ENCODE data around the gene PCNX2. TPM values are rescaled to one million over a fixed set of nuclear protein-coding genes. Genes with fewer than 3 reads are reported as not detected.

PCNX2 gene
- total and polyA plus RNA-seq, 2 experiments from 2014 or later = 42.9 to 88.3 TPM

DNA sequence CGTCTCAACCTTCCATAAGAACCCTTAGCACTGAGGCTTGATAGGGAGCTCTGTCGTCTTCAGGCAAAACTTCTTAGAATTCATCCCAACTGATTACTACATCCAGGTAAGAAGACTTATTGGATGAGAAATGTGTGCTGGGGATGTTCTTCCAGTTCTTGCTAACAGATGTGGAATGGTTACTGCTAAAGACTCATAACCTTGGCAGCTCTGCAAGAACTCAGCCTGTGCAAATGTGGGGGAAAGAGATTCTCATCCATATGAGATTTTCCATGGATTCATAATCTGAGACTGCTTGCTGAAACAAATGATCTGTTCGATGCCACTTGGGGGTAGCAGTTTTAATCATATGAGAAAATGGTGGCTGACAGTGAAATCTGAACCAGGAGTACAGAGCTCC is 296.9 kb downstream of the PCNX2 start (continued):
- TF ChIP-seq, protein P1, sequence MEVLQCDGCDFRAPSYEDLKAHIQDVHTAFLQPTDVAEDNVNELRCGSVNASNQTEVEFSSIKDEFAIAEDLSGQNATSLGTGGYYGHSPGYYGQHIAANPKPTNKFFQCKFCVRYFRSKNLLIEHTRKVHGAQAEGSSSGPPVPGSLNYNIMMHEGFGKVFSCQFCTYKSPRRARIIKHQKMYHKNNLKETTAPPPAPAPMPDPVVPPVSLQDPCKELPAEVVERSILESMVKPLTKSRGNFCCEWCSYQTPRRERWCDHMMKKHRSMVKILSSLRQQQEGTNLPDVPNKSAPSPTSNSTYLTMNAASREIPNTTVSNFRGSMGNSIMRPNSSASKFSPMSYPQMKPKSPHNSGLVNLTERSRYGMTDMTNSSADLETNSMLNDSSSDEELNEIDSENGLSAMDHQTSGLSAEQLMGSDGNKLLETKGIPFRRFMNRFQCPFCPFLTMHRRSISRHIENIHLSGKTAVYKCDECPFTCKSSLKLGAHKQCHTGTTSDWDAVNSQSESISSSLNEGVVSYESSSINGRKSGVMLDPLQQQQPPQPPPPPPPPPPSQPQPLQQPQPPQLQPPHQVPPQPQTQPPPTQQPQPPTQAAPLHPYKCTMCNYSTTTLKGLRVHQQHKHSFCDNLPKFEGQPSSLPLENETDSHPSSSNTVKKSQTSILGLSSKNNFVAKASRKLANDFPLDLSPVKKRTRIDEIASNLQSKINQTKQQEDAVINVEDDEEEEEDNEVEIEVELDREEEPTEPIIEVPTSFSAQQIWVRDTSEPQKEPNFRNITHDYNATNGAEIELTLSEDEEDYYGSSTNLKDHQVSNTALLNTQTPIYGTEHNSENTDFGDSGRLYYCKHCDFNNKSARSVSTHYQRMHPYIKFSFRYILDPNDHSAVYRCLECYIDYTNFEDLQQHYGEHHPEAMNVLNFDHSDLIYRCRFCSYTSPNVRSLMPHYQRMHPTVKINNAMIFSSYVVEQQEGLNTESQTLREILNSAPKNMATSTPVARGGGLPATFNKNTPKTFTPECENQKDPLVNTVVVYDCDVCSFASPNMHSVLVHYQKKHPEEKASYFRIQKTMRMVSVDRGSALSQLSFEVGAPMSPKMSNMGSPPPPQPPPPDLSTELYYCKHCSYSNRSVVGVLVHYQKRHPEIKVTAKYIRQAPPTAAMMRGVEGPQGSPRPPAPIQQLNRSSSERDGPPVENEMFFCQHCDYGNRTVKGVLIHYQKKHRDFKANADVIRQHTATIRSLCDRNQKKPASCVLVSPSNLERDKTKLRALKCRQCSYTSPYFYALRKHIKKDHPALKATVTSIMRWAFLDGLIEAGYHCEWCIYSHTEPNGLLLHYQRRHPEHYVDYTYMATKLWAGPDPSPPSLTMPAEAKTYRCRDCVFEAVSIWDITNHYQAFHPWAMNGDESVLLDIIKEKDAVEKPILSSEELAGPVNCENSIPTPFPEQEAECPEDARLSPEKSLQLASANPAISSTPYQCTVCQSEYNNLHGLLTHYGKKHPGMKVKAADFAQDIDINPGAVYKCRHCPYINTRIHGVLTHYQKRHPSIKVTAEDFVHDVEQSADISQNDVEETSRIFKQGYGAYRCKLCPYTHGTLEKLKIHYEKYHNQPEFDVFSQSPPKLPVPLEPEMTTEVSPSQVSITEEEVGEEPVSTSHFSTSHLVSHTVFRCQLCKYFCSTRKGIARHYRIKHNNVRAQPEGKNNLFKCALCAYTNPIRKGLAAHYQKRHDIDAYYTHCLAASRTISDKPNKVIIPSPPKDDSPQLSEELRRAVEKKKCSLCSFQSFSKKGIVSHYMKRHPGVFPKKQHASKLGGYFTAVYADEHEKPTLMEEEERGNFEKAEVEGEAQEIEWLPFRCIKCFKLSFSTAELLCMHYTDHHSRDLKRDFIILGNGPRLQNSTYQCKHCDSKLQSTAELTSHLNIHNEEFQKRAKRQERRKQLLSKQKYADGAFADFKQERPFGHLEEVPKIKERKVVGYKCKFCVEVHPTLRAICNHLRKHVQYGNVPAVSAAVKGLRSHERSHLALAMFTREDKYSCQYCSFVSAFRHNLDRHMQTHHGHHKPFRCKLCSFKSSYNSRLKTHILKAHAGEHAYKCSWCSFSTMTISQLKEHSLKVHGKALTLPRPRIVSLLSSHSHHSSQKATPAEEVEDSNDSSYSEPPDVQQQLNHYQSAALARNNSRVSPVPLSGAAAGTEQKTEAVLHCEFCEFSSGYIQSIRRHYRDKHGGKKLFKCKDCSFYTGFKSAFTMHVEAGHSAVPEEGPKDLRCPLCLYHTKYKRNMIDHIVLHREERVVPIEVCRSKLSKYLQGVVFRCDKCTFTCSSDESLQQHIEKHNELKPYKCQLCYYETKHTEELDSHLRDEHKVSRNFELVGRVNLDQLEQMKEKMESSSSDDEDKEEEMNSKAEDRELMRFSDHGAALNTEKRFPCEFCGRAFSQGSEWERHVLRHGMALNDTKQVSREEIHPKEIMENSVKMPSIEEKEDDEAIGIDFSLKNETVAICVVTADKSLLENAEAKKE (CRISPR knock-in tag; IDR thresholded peaks at IDR 0.05) = no peak

DNA sequence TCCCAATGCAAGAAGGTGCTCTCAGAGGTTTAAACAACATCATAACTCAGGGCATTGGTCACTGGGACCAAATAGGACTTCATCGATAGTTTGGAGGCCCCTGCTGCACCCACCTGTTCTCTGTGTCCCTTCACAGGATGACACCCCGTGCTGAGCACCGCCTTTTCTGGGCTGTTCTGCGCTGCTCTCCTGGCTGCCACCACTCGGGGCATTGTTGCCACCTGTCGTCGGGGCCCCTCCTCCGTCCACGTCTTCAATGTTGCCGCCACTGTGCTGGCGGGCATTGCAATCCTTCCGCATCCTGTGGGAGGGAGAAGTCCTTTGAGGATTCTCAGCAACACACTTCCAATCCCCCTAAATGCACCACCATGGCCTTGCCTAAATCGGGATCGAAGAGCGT is 297.4 kb downstream of the PCNX2 start:
- no peak overlapping the region for H3K27ac ChIP-seq (ENCODE audit: low read depth)
- no peaks in the 10 kb centered on the region for H4K20me1 ChIP-seq (replicated peaks; ENCODE audit: insufficient read depth)
- H2AFZ ChIP-seq = no peak overlapping the region
- peaks cover 28% of the 10 kb centered on the region for H3K36me3 ChIP-seq (ENCODE audit: insufficient read depth)
- H3K27ac Mint-ChIP-seq = no peak overlapping the region
- no peak overlapping the region for H3K4me2 ChIP-seq
- peaks cover 26% of the 10 kb centered on the region for H3K9me3 Mint-ChIP-seq
- no peaks in the 10 kb centered on the region for H3F3A ChIP-seq (replicated peaks; ENCODE audit: low read depth)
- no peak for ATAC-seq
- H3K4me3 Mint-ChIP-seq = no peak overlapping the region
- H3K79me2 ChIP-seq (replicated peaks; ENCODE audit: insufficient read depth) = no peaks in the 10 kb centered on the region
- H3K27me3 ChIP-seq (ENCODE audit: insufficient read depth) = no peaks in the 10 kb centered on the region
- H3K4me1 Mint-ChIP-seq = no peaks in the 10 kb centered on the region
- no peaks in the 10 kb centered on the region for H3K4me1 ChIP-seq (ENCODE audit: insufficient read depth)
- DNase-seq (ENCODE audit: low spot score) = no peak
- no peak overlapping the region for H3K4me3 ChIP-seq
- H3K9me2 ChIP-seq (ENCODE audit: insufficient read depth) = no peaks in the 10 kb centered on the region; the same call in 1 of the 2 replicates
- peaks cover 2% of the 10 kb centered on the region for H3K27me3 Mint-ChIP-seq (ENCODE audit: insufficient read depth, low read depth, poor library complexity)
- H3K36me3 Mint-ChIP-seq (ENCODE audit: low read depth) = peaks cover 86% of the 10 kb centered on the region
- TF ChIP-seq, protein P2, sequence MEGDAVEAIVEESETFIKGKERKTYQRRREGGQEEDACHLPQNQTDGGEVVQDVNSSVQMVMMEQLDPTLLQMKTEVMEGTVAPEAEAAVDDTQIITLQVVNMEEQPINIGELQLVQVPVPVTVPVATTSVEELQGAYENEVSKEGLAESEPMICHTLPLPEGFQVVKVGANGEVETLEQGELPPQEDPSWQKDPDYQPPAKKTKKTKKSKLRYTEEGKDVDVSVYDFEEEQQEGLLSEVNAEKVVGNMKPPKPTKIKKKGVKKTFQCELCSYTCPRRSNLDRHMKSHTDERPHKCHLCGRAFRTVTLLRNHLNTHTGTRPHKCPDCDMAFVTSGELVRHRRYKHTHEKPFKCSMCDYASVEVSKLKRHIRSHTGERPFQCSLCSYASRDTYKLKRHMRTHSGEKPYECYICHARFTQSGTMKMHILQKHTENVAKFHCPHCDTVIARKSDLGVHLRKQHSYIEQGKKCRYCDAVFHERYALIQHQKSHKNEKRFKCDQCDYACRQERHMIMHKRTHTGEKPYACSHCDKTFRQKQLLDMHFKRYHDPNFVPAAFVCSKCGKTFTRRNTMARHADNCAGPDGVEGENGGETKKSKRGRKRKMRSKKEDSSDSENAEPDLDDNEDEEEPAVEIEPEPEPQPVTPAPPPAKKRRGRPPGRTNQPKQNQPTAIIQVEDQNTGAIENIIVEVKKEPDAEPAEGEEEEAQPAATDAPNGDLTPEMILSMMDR (conservative IDR thresholded peaks at IDR 0.05; ENCODE audit: low read depth in 2 of 2) = no peak
- TF ChIP-seq JUNB (IDR thresholded peaks at IDR 0.05; ENCODE audit: unreplicated experiment) (no peak), STAT1 (IDR thresholded peaks at IDR 0.05; ENCODE audit: unreplicated experiment) (no peak), CREB1 (CRISPR knock-in tag; IDR thresholded peaks at IDR 0.05; ENCODE audit: low read depth) (no peak), ZNF114 (CRISPR knock-in tag; IDR thresholded peaks at IDR 0.05) (no peak), POLR2AphosphoS5 (IDR thresholded peaks at IDR 0.05; ENCODE audit: low read depth) (no peak), EZH2phosphoT487 (IDR thresholded peaks at IDR 0.05; ENCODE audit: unreplicated experiment) (no peak), EZH2 (IDR thresholded peaks at IDR 0.05; ENCODE audit: low read depth, unreplicated experiment) (no peak)
- TF ChIP-seq, protein P3, sequence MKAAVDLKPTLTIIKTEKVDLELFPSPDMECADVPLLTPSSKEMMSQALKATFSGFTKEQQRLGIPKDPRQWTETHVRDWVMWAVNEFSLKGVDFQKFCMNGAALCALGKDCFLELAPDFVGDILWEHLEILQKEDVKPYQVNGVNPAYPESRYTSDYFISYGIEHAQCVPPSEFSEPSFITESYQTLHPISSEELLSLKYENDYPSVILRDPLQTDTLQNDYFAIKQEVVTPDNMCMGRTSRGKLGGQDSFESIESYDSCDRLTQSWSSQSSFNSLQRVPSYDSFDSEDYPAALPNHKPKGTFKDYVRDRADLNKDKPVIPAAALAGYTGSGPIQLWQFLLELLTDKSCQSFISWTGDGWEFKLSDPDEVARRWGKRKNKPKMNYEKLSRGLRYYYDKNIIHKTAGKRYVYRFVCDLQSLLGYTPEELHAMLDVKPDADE (IDR thresholded peaks at IDR 0.05) = no peak
